Right lobe of liver (tissue), 6 donors: ENCODE data around the gene GTF2A1L. TPM values are rescaled to one million over a fixed set of nuclear protein-coding genes. Genes with fewer than 3 reads are reported as not detected.
A peak's percentile ranks its signal among the peaks of the same experiment; 100 is the strongest.

Experiments used
- ATAC-seq, 4 donors: fragments of 200-7000 bp; cut with Tn5 transposase; one replicate each; pipeline ENCODE4 v1.9.1; 2020; ENCODE audit warnings: mild to moderate bottlenecking in 4 of 4, moderate library complexity in 4 of 4
- DNase-seq, 3 donors: peaks; one replicate each; pipeline ENCODE4 v3.0.0-alpha.2; 2020
- H3K27ac ChIP-seq, 3 donors: fragments of 200-600 bp; one replicate each; pipeline ENCODE4 v1.8.0; 2022
- H3K27me3 ChIP-seq, 2 donors: fragments of 200-600 bp; one replicate each; pipeline ENCODE4 v1.8.0; 2022
- H3K36me3 ChIP-seq, 4 donors: fragments of 200-600 bp; sonication (generic) in 1 of 4; one replicate each; pipeline versions ENCODE4 v1.5.1 to v1.8.0; 2017 to 2022; ENCODE audit warnings: control low read depth in 1 of 4
- H3K4me1 ChIP-seq, 4 donors: fragments of 200-600 bp; sonication (generic) in 1 of 4; one replicate each; pipeline versions ENCODE4 v1.5.1 to v1.8.0; 2017 to 2022; ENCODE audit warnings: control low read depth in 1 of 4
- H3K4me3 ChIP-seq, 3 donors: fragments of 200-600 bp; one replicate each; pipeline ENCODE4 v1.8.0; 2022
- H3K9me3 ChIP-seq, 4 donors: fragments of 200-600 bp; sonication (generic) in 1 of 4; one replicate each; pipeline versions ENCODE4 v1.5.1 to v1.8.0; 2017 to 2022; ENCODE audit warnings: control low read depth in 1 of 4
- CTCF ChIP-seq, 4 donors: fragments of 200-600 bp in 3 of 4; fragments of 450-650 bp in 1 of 4; IDR thresholded peaks; one replicate each; pipeline versions ENCODE4 v1.5.1 to v1.8.0; 2016 to 2022; ENCODE audit warnings: antibody characterized with exemption in 4 of 4, mild to moderate bottlenecking in 2 of 4
- POLR2A ChIP-seq: fragments of 450-650 bp; IDR thresholded peaks from one replicate; pipeline ENCODE4 v1.6.1; 2017; ENCODE audit warnings: antibody characterized with exemption, mild to moderate bottlenecking
- WGBS: methylation state at CpG from one replicate; pipeline ENCODE4 v1.1.6; 2018; ENCODE audit warnings: low coverage, low lambda C conversion rate; ENCODE audit not compliant: insufficient coverage; ENCODE audit errors: missing lambda C conversion rate; 5-methylcytosine and 5-hydroxymethylcytosine counted together
- intact Hi-C, 2 donors: fragments of 100-400 bp; cut with DNase I; formaldehyde crosslinking; loops; one replicate each; pipeline versions ENCODE4 v1.11.2 to v1.14.1; 2022
- total RNA-seq, 6 experiments: library from RNA; depleted of rRNA in 2 of 6; stranded (reverse); fragments of >200 nt in 2 of 6; fragmentation: NEBNext Ultra II Directional in 3 of 6; extraction: Animal tissue kit (Norgen Biotek cat#: 25700) in 3 of 6; gene quantifications; one replicate each; pipeline versions ENCODE4 v1.1.0 to v1.2.4, GENCODE V29; 2016 to 2023
- donor health status: DM: no; HTN: yes; CAD: no.
- donor health status: DM: no; HTN: no; CAD: no.
- donor health status: DM: no; HTN: no; CAD: no.
- donor health status: DM: no; HTN: yes; CAD: no.
- donor health status: DM: no; HTN: yes; CAD: no.

The GTF2A1L gene
- total RNA-seq, 6 experiments from 2014 or later = 0.58 to 0.66 TPM; not detected in 4

DNA sequence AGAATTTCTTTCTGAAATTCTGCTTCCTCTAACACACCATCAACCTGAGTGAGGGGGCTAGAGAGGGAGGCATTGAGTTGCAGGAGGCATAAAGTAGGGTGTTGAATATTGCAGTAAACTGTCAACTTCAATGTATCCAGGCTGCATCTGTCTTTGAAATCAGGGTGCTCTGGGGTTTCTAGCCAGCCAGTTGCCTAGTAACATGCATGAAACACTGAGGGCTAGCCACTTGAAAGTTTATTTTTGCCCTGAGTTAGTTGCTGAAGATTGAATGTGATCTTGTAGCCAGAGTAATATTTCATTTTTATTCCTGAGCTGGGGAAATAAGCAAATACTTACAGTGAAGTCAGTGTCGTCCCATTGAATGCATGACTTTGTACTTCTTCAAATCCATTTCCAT is 96.0 kb downstream of the GTF2A1L start:
- WGBS = 31% methylated on average over 1 of the region's 1 CpG
- H3K27me3 ChIP-seq = no peaks in the 10 kb centered on the region
- DNase-seq = no peak
- TF ChIP-seq POLR2A = no peak
- TF ChIP-seq CTCF (IDR thresholded peaks at IDR 0.05) = no peak
- no peaks in the 10 kb centered on the region for H3K36me3 ChIP-seq
- no peaks in the 10 kb centered on the region for H3K4me1 ChIP-seq
- no peaks in the 10 kb centered on the region for H3K9me3 ChIP-seq
- no peak overlapping the region for H3K4me3 ChIP-seq
- ATAC-seq = no peak
- no peak overlapping the region for H3K27ac ChIP-seq
- intact Hi-C loops = no loop called here

GRCh38 chr2:48714245-48714644 is 96.6 kb downstream of the GTF2A1L start:
- Histone ChIP-seq H3K27ac (no peak overlapping the region), H3K4me3 (no peak overlapping the region), H3K27me3 (no peaks in the 10 kb centered on the region), H3K9me3 (no peaks in the 10 kb centered on the region), H3K36me3 (no peaks in the 10 kb centered on the region), H3K4me1 (no peaks in the 10 kb centered on the region)
- TF ChIP-seq CTCF (IDR thresholded peaks at IDR 0.05) (no peak), POLR2A (no peak)
- WGBS = 40% methylated on average over 2 of the region's 2 CpGs
- DNase-seq = no peak
- intact Hi-C loops = no loop called here
- no peak for ATAC-seq

DNA sequence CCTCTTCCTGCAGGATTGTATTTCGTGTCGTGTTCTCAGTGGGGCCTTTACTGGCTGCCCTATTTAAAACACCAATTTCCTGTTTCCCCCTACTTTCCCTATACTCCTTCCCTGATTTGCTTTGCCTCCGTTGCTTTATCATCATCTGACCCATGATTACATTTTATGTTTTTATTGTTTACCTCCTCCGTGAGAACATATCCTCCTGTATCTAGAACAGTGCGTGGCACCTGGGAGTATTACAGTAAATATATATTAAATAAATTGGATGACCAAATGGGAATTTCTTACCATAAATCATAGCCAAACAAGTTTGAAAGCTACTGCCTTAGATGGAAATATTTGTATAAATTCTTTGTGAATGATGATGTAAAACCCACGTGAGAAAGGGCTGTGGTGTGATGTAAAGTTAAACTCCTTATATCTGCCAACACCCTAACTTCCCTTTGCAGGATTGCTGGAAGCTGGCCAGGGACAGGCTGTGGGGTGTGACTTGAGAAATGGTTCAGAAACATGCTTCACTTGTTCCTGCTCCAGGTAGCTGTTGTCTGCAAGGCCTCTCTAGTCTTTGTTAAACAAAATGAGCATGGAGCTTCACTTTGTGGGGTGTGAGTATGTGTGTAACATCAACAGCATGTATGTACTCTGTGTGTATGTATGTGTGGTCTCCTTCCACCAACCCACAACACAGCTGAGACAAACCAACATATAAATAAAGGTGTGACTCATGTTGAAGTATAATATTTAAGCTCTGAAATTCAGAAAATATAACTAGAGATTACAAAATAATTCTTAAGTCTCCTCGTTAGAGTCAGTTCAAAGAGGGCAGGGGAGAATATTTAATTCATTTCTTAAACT is 97.6 kb downstream of the GTF2A1L start:
- peak in 1 of 3 donors; percentile 22 for DNase-seq
- Histone ChIP-seq H3K36me3 (no peaks in the 10 kb centered on the region), H3K4me1 (no peaks in the 10 kb centered on the region), H3K27me3 (no peaks in the 10 kb centered on the region), H3K4me3 (no peak overlapping the region), H3K9me3 (no peaks in the 10 kb centered on the region), H3K27ac (no peak overlapping the region)
- WGBS = 39% methylated on average over 7 of the region's 7 CpGs
- TF ChIP-seq POLR2A (no peak), CTCF (IDR thresholded peaks at IDR 0.05) (no peak)
- intact Hi-C loops = no loop called here
- ATAC-seq = no peak

GRCh38 chr2:48715956-48716355 is 98.3 kb downstream of the GTF2A1L start:
- Histone ChIP-seq H3K27me3 (no peaks in the 10 kb centered on the region), H3K27ac (no peak overlapping the region), H3K4me1 (no peaks in the 10 kb centered on the region), H3K4me3 (no peak overlapping the region), H3K9me3 (no peaks in the 10 kb centered on the region), H3K36me3 (no peaks in the 10 kb centered on the region)
- TF ChIP-seq POLR2A = no peak
- TF ChIP-seq CTCF (IDR thresholded peaks at IDR 0.05) = no peak
- ATAC-seq (no peak), DNase-seq (no peak)
- intact Hi-C loops = no loop called here
- 70% methylated on average over 1 of the region's 1 CpG for WGBS
